NCI-H2196 (cell line): ENCODE results near the gene VPS18.
"Not testable (repeated sequence)": the region's sequence is repeated elsewhere in the genome, so short reads cannot be mapped to it uniquely, and the experiment has no call there.

Experiments
- DNase-seq: peaks from one replicate; lab custom pipeline; 2025; ENCODE audit not compliant: unreplicated experiment; lab: John Stamatoyannopoulos, UW

The VPS18 gene, protein sequence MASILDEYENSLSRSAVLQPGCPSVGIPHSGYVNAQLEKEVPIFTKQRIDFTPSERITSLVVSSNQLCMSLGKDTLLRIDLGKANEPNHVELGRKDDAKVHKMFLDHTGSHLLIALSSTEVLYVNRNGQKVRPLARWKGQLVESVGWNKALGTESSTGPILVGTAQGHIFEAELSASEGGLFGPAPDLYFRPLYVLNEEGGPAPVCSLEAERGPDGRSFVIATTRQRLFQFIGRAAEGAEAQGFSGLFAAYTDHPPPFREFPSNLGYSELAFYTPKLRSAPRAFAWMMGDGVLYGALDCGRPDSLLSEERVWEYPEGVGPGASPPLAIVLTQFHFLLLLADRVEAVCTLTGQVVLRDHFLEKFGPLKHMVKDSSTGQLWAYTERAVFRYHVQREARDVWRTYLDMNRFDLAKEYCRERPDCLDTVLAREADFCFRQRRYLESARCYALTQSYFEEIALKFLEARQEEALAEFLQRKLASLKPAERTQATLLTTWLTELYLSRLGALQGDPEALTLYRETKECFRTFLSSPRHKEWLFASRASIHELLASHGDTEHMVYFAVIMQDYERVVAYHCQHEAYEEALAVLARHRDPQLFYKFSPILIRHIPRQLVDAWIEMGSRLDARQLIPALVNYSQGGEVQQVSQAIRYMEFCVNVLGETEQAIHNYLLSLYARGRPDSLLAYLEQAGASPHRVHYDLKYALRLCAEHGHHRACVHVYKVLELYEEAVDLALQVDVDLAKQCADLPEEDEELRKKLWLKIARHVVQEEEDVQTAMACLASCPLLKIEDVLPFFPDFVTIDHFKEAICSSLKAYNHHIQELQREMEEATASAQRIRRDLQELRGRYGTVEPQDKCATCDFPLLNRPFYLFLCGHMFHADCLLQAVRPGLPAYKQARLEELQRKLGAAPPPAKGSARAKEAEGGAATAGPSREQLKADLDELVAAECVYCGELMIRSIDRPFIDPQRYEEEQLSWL

DNA sequence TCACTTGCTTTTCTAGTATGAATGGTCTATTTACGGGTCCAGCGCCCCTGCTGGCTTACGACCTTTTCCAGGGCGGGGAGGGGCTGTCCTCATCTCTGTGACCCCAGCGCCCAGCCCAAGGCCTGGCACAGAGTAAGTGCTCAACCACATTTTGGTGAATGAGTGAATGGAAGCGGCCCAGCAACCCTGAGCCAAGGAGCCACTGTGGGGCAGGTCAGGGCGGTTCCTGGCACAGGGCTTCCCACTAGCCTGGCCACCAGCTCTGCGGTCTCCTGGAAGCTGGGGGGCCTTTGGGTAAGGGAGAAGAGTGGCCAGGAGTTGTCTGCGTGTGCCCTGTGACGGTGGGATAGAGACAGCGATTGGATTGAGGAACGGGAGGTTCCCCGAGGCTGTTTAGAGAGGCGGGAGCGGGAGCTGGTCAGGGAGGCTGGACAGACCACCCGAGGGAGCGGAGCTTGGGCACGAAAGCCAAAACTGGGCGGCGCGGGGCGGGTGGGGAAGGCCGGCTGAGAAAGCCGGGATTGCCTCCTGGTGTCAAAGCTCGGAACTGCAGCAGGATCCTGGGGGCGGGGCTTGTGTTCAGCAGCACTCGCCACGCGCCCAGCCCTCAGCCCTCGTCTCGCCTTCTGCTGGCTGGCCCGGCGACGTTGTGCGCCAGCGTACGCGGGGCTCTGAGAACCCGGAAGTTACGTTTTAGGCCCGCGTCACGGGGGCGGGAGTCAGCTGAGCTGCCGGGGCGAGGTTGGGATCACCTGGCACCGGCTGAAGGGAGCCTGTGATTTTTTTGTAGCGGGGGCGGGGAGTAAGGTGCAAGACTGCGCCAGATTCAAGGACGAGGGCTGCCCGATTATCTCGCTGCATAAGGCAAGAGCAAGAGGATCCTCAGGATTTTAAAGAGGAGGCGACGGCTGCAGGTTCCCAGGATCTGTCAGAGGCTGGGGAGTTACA lies at the start of gene VPS18:
TSS of gene VPS18 (plus strand) at position 718 of the 948 bp plus-strand sequence. CDS start 319 bp downstream, outside the sequence.
- peak; percentile 92 for DNase-seq

- DNase-seq = no peak
Observed at GRCh38 chr15:40844696-40845030, 49.6 kb upstream of the VPS18 start.

GRCh38 chr15:40845036-40845435 lies 49.2 kb upstream of the VPS18 start:
- no peak for DNase-seq

GRCh38 chr15:40845511-40846284 lies 48.6 kb upstream of the VPS18 start:
- peak; percentile 66 for DNase-seq

DNA sequence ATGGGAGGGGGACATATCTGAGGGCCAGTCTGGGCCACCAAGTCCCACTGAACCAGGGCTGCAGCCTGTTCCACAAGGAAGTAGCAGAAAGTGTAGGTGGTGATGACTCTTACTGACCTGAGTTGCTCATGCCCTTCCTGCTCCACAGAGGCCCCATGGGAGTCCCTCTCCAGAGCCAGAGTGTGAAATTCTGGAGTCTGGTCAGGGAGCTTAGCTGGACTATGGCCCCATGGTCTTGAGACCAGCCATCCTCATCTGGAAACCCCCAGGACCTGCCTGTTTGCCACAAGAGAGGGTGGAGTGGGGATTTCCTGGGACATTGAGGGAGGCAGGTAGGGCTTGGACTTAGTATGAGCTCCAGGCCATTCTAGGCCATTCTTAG lies 47.4 kb upstream of the VPS18 start:
- DNase-seq = no peak

GRCh38 chr15:40847223-40847961 lies 46.9 kb upstream of the VPS18 start:
- DNase-seq = peak; percentile 80

GRCh38 chr15:40850576-40851112 lies 43.6 kb upstream of the VPS18 start:
- DNase-seq = no peak

- DNase-seq = no peak
Observed at GRCh38 chr15:40852529-40852928, 41.7 kb upstream of the VPS18 start.

- no peak for DNase-seq
Observed at GRCh38 chr15:40853241-40853890, 40.9 kb upstream of the VPS18 start.

DNA sequence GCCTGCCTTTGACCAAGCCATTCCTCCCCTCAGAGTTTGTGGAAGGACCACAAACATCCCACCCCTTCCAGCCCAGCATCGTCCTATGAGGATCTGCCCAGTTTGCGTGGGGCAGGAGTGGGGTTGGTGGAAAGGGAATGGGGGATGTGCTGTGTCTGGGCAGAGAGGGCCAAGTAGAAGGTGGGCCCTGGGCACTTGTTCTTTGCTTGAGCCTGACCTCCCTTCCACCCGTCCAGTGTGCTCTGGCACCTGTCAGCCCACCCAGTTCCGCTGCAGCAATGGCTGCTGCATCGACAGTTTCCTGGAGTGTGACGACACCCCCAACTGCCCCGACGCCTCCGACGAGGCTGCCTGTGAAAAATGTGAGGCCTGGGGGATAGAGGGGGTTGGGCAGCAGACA lies 40.1 kb upstream of the VPS18 start:
- DNase-seq = no peak

DNA sequence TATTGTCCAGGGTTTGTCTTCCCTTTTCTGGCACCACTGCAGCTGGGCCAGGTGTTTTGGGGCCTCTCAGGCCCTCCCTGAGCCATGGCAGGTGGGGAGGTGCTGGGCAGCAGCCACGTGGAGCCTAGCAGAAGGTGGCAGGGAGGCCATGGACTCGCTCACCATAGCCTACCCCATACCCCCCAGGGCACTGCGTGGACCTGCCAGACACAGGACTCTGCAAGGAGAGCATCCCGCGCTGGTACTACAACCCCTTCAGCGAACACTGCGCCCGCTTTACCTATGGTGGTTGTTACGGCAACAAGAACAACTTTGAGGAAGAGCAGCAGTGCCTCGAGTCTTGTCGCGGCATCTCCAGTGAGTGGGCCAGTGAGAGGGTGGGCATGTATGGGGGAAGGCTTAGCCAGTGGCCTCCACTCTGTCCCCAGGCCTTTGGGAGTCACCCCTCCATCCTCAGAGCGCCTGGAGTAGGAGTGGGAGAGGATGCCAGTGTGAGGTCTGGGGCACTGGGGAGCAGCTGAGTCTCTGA lies 38.5 kb upstream of the VPS18 start:
- no peak for DNase-seq

DNA sequence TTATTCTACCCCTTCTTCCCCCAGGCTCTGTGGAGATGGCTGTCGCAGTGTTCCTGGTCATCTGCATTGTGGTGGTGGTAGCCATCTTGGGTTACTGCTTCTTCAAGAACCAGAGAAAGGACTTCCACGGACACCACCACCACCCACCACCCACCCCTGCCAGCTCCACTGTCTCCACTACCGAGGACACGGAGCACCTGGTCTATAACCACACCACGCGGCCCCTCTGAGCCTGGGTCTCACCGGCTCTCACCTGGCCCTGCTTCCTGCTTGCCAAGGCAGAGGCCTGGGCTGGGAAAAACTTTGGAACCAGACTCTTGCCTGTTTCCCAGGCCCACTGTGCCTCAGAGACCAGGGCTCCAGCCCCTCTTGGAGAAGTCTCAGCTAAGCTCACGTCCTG lies 37.5 kb upstream of the VPS18 start:
- no peak for DNase-seq

GRCh38 chr15:40857601-40858341 lies 36.5 kb upstream of the VPS18 start:
- peak; percentile 60 for DNase-seq

GRCh38 chr15:40858706-40859105 lies 35.5 kb upstream of the VPS18 start:
- DNase-seq = no peak

DNA sequence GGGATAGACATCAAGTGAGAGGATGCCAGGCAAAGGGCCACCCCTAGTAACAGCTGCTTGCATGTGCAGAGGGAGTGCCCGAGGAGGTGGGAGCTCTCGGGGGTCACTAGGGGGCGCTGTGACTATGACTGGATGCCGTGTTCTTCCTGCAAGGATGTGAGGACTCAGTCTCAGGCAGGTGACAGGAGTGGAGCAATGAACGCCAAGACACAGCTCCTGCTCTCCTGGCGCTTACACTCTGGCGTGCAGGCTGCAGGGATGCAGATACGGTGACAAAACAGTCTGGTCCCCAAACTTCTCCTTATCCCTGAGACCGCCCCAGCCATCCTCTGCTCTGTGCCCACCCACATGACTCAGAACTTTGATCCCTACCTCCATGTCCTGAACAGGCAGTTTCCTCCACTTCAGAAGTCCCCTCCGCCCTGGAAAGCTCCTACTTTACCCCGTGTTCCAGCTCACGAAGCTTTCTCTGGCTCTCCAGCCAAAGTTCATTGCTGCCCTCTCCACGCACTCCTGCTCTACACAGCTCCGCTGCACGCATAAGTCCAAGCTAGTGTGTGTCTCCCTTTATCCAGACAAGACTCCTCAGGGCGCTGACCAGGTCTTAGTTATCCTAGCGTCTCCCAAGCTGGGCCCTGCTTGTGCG lies 34.9 kb upstream of the VPS18 start:
- peak; percentile 56 for DNase-seq

GRCh38 chr15:40861147-40861546 lies 33.1 kb upstream of the VPS18 start:
- not testable (repeated sequence) for DNase-seq

GRCh38 chr15:40863660-40864270 lies 30.5 kb upstream of the VPS18 start:
- DNase-seq = no peak
